Prostate gland (tissue), 2 donors: Measurements from ENCODE around the gene SLC17A7. TPM values are rescaled to one million over a fixed set of nuclear protein-coding genes. Genes with fewer than 3 reads are reported as not detected.
"Not testable (repeated sequence)": the region's sequence is repeated elsewhere in the genome, so short reads cannot be mapped to it uniquely, and the experiment has no call there.

Experiments used
- DNase-seq: peaks from one replicate; pipeline ENCODE4 v3.0.0-alpha.2; 2019; ENCODE audit warnings: low spot score
- H3K27ac ChIP-seq, 2 donors: fragments of 200-600 bp; sonication (generic); 2 replicates each; pipeline ENCODE4 v1.5.1; 2017 to 2019
- H3K27me3 ChIP-seq: fragments of 200-600 bp; sonication (generic); replicated peaks from 2 replicates; pipeline ENCODE4 v1.5.1; 2019; ENCODE audit not compliant: insufficient read depth
- H3K36me3 ChIP-seq, 2 donors: fragments of 200-600 bp; sonication (generic); 1 replicate in 1 of 2; 2 replicates in 1 of 2; pipeline versions ENCODE4 v1.5.1 to v1.8.1; 2017 to 2019
- H3K4me1 ChIP-seq: fragments of 200-600 bp; sonication (generic); replicated peaks from 2 replicates; pipeline ENCODE4 v1.5.1; 2019
- H3K4me3 ChIP-seq, 2 donors: fragments of 200-600 bp; sonication (generic); 2 replicates each; pipeline ENCODE4 v1.5.1; 2017 to 2019
- H3K9me3 ChIP-seq: fragments of 200-600 bp; sonication (generic); 2 replicates; pipeline ENCODE4 v1.5.1; 2017
- POLR2A ChIP-seq: fragments of 450-650 bp; IDR thresholded peaks from one replicate; pipeline ENCODE4 v1.6.1; 2016; ENCODE audit warnings: antibody characterized with exemption, mild to moderate bottlenecking
- POLR2AphosphoS5 ChIP-seq: sonication (generic); formaldehyde crosslinking; IDR thresholded peaks from one replicate; pipeline ENCODE4 v1.6.1; 2017; ENCODE audit warnings: antibody characterized with exemption
- WGBS: methylation state at CpG from one replicate; pipeline ENCODE4 v1.1.5; 2018; 5-methylcytosine and 5-hydroxymethylcytosine counted together
- intact Hi-C: fragments of 100-400 bp; cut with DNase I; formaldehyde crosslinking; loops from one replicate; pipeline ENCODE4 v1.14.2; 2022
- total RNA-seq, 2 donors: library from RNA; depleted of rRNA; stranded (reverse); fragments of >200 nt; gene quantifications; one replicate each; pipeline ENCODE4 v1.1.0, GENCODE V29; 2016
- TF ChIP-seq, protein P1 (sequence below), 4 experiments: fragments of 200-600 bp in 2 of 4; fragments of 450-650 bp in 2 of 4; sonication (generic) in 2 of 4; IDR thresholded peaks; 1 replicate in 3 of 4; 2 replicates in 1 of 4; pipeline ENCODE4 v1.5.1; 2016 to 2019; ENCODE audit warnings: antibody characterized with exemption in 4 of 4, mild to moderate bottlenecking in 2 of 4, moderate library complexity in 2 of 4

The SLC17A7 gene
- total RNA-seq, 2 donors from 2014 or later: 0.09 to 0.40 TPM

DNA sequence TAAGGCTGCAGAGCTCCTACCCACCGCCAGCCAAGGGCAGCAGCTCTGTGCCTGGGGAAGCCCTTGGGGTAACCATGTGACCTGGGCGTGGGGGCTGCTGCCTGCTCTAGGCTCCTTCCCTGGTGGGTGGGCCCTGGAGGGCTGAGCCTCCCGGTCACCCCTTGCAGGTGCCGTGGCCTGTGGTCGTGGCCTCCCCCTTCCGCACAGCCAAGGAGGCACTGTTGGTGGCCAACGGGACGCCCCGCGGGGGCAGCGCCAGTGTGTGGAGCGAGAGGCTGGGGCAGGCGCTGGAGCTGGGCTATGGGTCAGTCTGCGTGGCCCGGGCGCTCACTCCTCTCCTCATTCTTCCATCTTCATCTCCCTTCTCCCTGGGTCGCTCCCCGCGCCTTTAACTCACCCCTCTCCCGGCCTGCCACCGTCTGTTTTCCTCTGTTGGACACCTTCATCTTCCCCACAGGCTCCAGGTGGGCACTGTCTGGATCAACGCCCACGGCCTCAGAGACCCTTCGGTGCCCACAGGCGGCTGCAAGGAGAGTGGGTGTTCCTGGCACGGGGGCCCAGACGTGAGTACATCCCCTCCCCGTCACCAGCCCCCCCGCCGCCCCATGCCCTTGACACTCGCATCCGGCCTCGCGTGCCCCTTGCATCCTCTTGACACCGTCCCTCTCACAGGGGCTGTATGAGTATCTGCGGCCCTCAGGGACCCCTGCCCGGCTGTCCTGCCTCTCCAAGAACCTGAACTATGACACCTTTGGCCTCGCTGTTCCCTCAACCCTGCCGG is 22.8 kb upstream of the SLC17A7 start:
- Histone ChIP-seq H3K27ac (no peak overlapping the region), H3K4me1 (no peaks in the 10 kb centered on the region), H3K27me3 (no peaks in the 10 kb centered on the region), H3K36me3 (no peaks in the 10 kb centered on the region), H3K4me3 (no peak overlapping the region), H3K9me3 (no peaks in the 10 kb centered on the region)
- TF ChIP-seq, protein P1, sequence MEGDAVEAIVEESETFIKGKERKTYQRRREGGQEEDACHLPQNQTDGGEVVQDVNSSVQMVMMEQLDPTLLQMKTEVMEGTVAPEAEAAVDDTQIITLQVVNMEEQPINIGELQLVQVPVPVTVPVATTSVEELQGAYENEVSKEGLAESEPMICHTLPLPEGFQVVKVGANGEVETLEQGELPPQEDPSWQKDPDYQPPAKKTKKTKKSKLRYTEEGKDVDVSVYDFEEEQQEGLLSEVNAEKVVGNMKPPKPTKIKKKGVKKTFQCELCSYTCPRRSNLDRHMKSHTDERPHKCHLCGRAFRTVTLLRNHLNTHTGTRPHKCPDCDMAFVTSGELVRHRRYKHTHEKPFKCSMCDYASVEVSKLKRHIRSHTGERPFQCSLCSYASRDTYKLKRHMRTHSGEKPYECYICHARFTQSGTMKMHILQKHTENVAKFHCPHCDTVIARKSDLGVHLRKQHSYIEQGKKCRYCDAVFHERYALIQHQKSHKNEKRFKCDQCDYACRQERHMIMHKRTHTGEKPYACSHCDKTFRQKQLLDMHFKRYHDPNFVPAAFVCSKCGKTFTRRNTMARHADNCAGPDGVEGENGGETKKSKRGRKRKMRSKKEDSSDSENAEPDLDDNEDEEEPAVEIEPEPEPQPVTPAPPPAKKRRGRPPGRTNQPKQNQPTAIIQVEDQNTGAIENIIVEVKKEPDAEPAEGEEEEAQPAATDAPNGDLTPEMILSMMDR (IDR thresholded peaks at IDR 0.05): no peak
- 92% methylated on average over 38 of the region's 39 CpGs for WGBS
- intact Hi-C loops: no loop called here
- no peak for DNase-seq

DNA sequence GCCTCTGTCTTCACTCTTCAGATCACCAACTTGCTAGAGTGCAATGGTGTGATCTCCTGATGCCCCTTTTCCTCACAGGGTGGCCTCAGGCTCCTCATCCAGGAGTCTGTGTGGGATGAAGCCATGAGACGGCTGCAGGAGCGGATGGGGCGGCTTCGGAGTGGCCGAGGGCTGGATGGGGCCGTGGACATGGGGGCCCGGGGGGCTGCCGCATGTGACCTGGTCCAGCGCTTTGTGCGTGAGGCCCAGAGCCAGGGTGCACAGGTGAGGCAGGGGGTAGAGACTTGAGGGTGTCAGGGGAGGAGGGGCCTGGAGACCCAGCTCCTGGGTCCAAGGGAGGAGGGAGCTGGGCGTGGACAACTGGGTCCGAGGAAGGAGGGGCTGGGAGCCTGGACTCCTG is 21.2 kb upstream of the SLC17A7 start:
- intact Hi-C loops: no loop called here
- H3K27me3 ChIP-seq: no peaks in the 10 kb centered on the region
- 95% methylated on average over 12 of the region's 12 CpGs for WGBS
- no peaks in the 10 kb centered on the region for H3K9me3 ChIP-seq
- no peak overlapping the region for H3K4me3 ChIP-seq
- H3K36me3 ChIP-seq: no peaks in the 10 kb centered on the region
- no peak for DNase-seq
- no peak overlapping the region for H3K27ac ChIP-seq
- no peaks in the 10 kb centered on the region for H3K4me1 ChIP-seq
- TF ChIP-seq, protein P1 (IDR thresholded peaks at IDR 0.05): no peak
- TF ChIP-seq POLR2A (no peak), POLR2AphosphoS5 (no peak)

DNA sequence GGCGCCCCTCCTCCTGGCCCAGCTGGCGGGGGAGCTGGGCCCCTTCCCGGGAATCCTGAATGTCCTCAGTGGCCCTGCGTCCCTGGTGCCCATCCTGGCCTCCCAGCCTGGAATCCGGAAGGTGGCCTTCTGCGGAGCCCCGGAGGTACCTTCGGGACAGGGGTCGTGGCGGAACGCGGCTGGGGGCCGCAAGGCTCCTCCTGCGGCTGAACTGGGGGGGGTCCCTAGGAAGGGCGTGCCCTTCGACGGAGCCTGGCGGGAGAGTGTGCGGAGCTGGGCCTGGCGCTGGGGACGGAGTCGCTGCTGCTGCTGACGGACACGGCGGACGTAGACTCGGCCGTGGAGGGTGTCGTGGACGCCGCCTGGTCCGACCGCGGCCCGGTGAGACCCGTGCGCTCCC is 20.3 kb upstream of the SLC17A7 start:
- Histone ChIP-seq H3K9me3 (no peaks in the 10 kb centered on the region), H3K27me3 (no peaks in the 10 kb centered on the region), H3K4me3 (no peak overlapping the region), H3K4me1 (no peaks in the 10 kb centered on the region), H3K27ac (no peak overlapping the region), H3K36me3 (no peaks in the 10 kb centered on the region)
- no peak for DNase-seq
- intact Hi-C loops: no loop called here
- TF ChIP-seq POLR2A (no peak), POLR2AphosphoS5 (no peak)
- TF ChIP-seq, protein P1 (IDR thresholded peaks at IDR 0.05): no peak
- 97% methylated on average over 36 of the region's 37 CpGs for WGBS

DNA sequence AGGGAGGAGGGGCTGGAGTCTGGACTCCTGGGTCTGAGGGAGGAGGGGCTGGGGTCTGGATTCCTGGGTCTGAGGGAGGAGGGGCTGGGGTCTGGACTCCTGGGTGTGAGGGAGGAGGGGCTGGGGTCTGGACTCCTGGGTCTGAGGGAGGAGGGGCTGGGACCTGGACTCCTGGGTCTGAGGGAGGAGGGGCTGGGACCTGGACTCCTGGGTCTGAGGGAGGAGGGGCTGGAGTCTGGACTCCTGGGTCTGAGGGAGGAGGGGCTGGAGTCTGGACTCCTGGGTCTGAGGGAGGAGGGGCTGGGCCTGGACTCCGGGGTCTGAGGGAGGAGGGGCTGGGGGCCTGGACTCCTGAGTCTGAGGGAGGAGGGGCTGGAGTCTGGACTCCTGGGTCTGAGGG is 19.8 kb upstream of the SLC17A7 start:
- H3K36me3 ChIP-seq, DNase-seq, H3K27ac ChIP-seq, intact Hi-C loops, H3K4me3 ChIP-seq, H3K27me3 ChIP-seq, H3K9me3 ChIP-seq, H3K4me1 ChIP-seq: not testable (repeated sequence)
- no CpG with 5 or more reads among the region's 1 CpG for WGBS

DNA sequence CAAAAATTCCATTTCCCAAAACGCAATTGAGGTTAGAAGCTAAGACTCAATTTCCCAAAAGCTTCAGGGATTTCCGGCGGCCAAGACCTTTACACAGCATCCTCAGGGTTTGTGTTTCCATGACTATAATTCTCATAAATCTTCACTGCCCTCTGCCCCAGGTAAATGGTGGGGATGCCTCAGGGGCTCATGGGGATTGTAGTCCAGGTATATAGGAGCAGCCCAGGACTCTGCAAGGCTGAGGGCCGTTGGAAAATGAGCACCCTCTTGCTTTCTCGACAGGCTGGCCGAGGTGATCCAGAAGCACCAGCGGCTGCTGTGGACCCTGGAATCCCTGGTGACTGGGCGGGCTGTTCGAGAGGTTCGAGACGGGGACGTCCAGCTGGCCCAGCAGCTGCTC is 18.1 kb upstream of the SLC17A7 start:
- Histone ChIP-seq H3K36me3 (no peaks in the 10 kb centered on the region), H3K27me3 (no peaks in the 10 kb centered on the region), H3K4me1 (no peaks in the 10 kb centered on the region), H3K9me3 (no peaks in the 10 kb centered on the region), H3K27ac (no peak overlapping the region), H3K4me3 (no peak overlapping the region)
- DNase-seq: no peak
- WGBS: 94% methylated on average over 12 of the region's 12 CpGs
- no peak for TF ChIP-seq POLR2AphosphoS5
- TF ChIP-seq, protein P1 (IDR thresholded peaks at IDR 0.05): no peak
- no peak for TF ChIP-seq POLR2A
- intact Hi-C loops: no loop called here
